Measurements from ENCODE around the gene HRK.

GRCh38 chr12:116884871-116885270 is 3.6 kb upstream of the HRK start:
- TF ChIP-seq EZH2 (IDR thresholded peaks at IDR 0.05; ENCODE audit: borderline replicate concordance, low read depth, low read length, severe bottlenecking) (no peak), CTCF (IDR thresholded peaks at IDR 0.05; ENCODE audit: borderline replicate concordance, extremely low read depth, low read length, poor library complexity, severe bottlenecking) (no peak)
